HG02981 (cell line): ENCODE data around the gene TBX22.
"Not testable (repeated sequence)": the region's sequence is repeated elsewhere in the genome, so short reads cannot be mapped to it uniquely, and the experiment has no call there.

Source experiments
- ATAC-seq: cut with Tn5 transposase; IDR thresholded peaks from one replicate; pipeline ENCODE4 v1.9.1; 2021; ENCODE audit warnings: mild to moderate bottlenecking, moderate library complexity; ENCODE audit not compliant: unreplicated experiment

TBX22 gene

GRCh38 chrX:80014141-80014940 lies at the start of gene TBX22:
Gene TBX22, plus strand, starts transcription at chrX:80014753. Its CDS starts 7,517 bp downstream, at chrX:80022270.
- ATAC-seq = no peak

GRCh38 chrX:79975605-79976004 lies 38.9 kb upstream of the TBX22 start:
- no peak for ATAC-seq

GRCh38 chrX:80004458-80004857 lies 10.1 kb upstream of the TBX22 start:
- no peak for ATAC-seq

- no peak for ATAC-seq
Observed at GRCh38 chrX:80011522-80011921, 3.0 kb upstream of the TBX22 start.

GRCh38 chrX:80016182-80016581 lies 1.6 kb downstream of the TBX22 start:
- ATAC-seq = no peak

- ATAC-seq = no peak
Observed at GRCh38 chrX:80021621-80022020, 7.1 kb downstream of the TBX22 start.

GRCh38 chrX:80022363-80023031 lies 7.9 kb downstream of the TBX22 start:
- no peak for ATAC-seq

GRCh38 chrX:80026116-80026515 lies 11.6 kb downstream of the TBX22 start:
- no peak for ATAC-seq

- not testable (repeated sequence) for ATAC-seq
Observed at GRCh38 chrX:80066156-80066555, 51.6 kb downstream of the TBX22 start.

GRCh38 chrX:80075625-80076024 lies 61.1 kb downstream of the TBX22 start:
- ATAC-seq = not testable (repeated sequence)
